MCF 10A (cell line): ENCODE data around the gene GCNT1. TPM values are rescaled to one million over a fixed set of nuclear protein-coding genes. Genes with fewer than 3 reads are reported as not detected.
"Not testable (repeated sequence)": the region's sequence is repeated elsewhere in the genome, so short reads cannot be mapped to it uniquely, and the experiment has no call there.

ENCODE experiments used
- BruUV-seq: library from RNA; stranded (reverse); fragments of 400-500 nt; replicated peaks from 2 replicates; lab custom pipeline; 2021; lab: Mats Ljungman, UMichigan
- CTCF ChIA-PET: fragments of 300-600 bp; sonication (Branson Sonifier 250); formaldehyde crosslinking; extraction: SDS; loops from one replicate; lab custom pipeline; 2021; ENCODE audit warnings: antibody characterized with exemption, inconsistent platforms; lab: Yijun Ruan, JAX
- POLR2A ChIA-PET: fragments of 300-600, 350-650 bp; sonication (Branson Sonifier 250); formaldehyde crosslinking; extraction: SDS; loops from one replicate; lab custom pipeline; 2020; ENCODE audit warnings: antibody characterized with exemption, inconsistent platforms; lab: Yijun Ruan, JAX
- DNase-seq: peaks from one replicate; pipeline ENCODE4 v3.0.0-alpha.2; 2018; ENCODE audit not compliant: unreplicated experiment
- H3K27ac Mint-ChIP-seq: one replicate; pipeline ENCODE4 v1.8.0; 2022; ENCODE audit warnings: mild to moderate bottlenecking, low read depth, mixed read lengths; ENCODE audit not compliant: unreplicated experiment
- H3K27me3 Mint-ChIP-seq: one replicate; pipeline ENCODE4 v1.8.0; 2022; ENCODE audit warnings: mixed read lengths; ENCODE audit not compliant: insufficient read depth, unreplicated experiment
- H3K36me3 Mint-ChIP-seq: one replicate; pipeline ENCODE4 v1.8.0; 2022; ENCODE audit warnings: mild to moderate bottlenecking, moderate library complexity, mixed read lengths; ENCODE audit not compliant: insufficient read depth, unreplicated experiment
- H3K4me1 Mint-ChIP-seq: one replicate; pipeline ENCODE4 v1.8.0; 2022; ENCODE audit warnings: mixed read lengths; ENCODE audit not compliant: insufficient read depth, unreplicated experiment
- H3K4me3 Mint-ChIP-seq: one replicate; pipeline ENCODE4 v1.8.0; 2022; ENCODE audit warnings: mild to moderate bottlenecking, moderate library complexity, mixed read lengths; ENCODE audit not compliant: unreplicated experiment
- H3K9me3 Mint-ChIP-seq: one replicate; pipeline ENCODE4 v1.8.0; 2022; ENCODE audit warnings: mixed read lengths; ENCODE audit not compliant: unreplicated experiment
- intact Hi-C: fragments of 100-400 bp; cut with micrococcal nuclease; formaldehyde crosslinking; loops from 2 replicates; pipeline ENCODE4 v1.14.1; 2022
- total RNA-seq: library from RNA; stranded (reverse); gene quantifications from 2 replicates; pipeline ENCODE4 v1.2.3, GENCODE V29; 2022
- TF ChIP-seq, protein P1 (sequence below): fragments of 200-600 bp; IDR thresholded peaks from one replicate; pipeline ENCODE4 v1.8.0; 2022; ENCODE audit warnings: antibody characterized with exemption, mild to moderate bottlenecking; ENCODE audit not compliant: unreplicated experiment

The GCNT1 gene
- total RNA-seq, 1 experiment from 2014 or later, result 11.5 TPM

DNA sequence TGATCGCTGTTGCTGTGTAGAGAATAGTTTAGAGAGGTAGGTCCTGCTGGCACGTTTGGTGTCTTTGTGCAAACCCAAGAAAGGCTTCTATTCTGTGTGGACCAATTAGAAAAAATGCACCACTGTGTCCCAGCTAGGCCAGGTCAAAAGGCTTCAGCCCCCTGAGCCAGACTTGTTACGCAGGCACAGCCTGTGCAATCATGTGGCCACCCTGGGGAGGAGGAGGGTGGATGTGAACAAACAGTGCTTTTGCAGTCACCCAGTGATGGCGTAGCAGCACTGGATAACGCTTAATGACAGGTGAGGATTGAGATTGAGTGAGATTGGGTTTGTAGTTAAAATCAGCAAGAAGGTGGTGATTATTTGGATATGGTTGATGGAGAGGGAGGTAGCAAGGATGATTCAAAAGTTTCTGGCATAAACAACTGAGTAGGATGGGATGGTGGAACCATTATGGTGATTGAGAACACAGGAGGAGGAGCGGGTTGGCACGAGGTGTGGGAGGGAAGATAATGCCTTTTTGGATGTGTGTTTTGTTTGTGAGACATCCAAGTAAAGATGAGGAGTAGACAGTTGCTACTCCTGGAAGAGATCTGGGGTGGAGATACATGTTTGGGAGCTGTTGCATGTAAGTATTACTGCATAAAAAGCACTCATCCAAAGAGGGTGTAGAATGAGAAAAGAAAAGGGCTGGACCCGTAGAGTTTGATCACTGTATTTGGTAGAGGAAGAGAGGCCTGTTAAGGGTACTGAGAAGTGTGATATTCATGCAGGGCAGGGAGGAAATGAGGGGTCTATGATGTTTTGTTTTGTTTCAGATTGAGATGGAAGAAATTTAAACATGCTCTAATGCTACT is 6.7 kb downstream of the GCNT1 start:
- Mint-ChIP-seq H3K9me3 (no peaks in the 10 kb centered on the region), H3K27me3 (no peaks in the 10 kb centered on the region), H3K36me3 (peaks cover 20% of the 10 kb centered on the region), H3K27ac (peak overlapping the region; percentile 21), H3K4me1 (peaks cover 12% of the 10 kb centered on the region), H3K4me3 (no peak overlapping the region)
- no TSS peak for BruUV-seq
- TF ChIP-seq, protein P1, sequence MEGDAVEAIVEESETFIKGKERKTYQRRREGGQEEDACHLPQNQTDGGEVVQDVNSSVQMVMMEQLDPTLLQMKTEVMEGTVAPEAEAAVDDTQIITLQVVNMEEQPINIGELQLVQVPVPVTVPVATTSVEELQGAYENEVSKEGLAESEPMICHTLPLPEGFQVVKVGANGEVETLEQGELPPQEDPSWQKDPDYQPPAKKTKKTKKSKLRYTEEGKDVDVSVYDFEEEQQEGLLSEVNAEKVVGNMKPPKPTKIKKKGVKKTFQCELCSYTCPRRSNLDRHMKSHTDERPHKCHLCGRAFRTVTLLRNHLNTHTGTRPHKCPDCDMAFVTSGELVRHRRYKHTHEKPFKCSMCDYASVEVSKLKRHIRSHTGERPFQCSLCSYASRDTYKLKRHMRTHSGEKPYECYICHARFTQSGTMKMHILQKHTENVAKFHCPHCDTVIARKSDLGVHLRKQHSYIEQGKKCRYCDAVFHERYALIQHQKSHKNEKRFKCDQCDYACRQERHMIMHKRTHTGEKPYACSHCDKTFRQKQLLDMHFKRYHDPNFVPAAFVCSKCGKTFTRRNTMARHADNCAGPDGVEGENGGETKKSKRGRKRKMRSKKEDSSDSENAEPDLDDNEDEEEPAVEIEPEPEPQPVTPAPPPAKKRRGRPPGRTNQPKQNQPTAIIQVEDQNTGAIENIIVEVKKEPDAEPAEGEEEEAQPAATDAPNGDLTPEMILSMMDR, result no peak
- intact Hi-C loops, result no loop called here
- ChIA-PET CTCF (no interaction called here), POLR2A (no interaction called here)
- no peak for DNase-seq

GRCh38 chr9:76466299-76466605 is 7.3 kb downstream of the GCNT1 start:
- no peak for DNase-seq
- intact Hi-C loops, result no loop called here
- ChIA-PET POLR2A (no interaction called here), CTCF (interaction anchor here (0.5 kb wide), 1 partner anchor 1805 kb away, joined by 3 read pairs; no protein-coding TSS in a partner anchor)
- peaks cover 14% of the 10 kb centered on the region for H3K36me3 Mint-ChIP-seq
- peak overlapping the region; percentile 21 for H3K27ac Mint-ChIP-seq
- H3K4me3 Mint-ChIP-seq, result no peak overlapping the region
- TF ChIP-seq, protein P1, result no peak
- H3K27me3 Mint-ChIP-seq, result no peaks in the 10 kb centered on the region
- H3K9me3 Mint-ChIP-seq, result no peaks in the 10 kb centered on the region
- H3K4me1 Mint-ChIP-seq, result peaks cover 12% of the 10 kb centered on the region
- no TSS peak for BruUV-seq

DNA sequence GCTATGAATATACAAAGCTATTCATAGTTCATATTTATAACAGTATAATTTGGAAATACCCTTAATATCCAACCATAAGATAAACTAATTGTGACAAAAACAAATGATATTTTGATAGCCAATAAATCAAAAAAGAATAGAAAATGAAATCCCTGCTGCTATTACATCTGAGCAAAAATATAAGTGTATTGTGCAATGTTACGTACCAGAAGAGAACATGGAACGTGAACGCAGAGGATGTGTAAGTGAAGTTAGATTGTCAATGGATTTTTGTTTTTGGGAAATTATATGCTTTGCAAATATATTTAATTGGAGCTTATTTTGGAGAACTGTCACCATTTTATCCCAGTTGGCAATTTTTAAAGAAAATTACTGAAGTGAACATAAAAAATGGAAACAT is 15.4 kb downstream of the GCNT1 start:
- no TSS peak for BruUV-seq
- Mint-ChIP-seq H3K4me3 (no peak overlapping the region), H3K4me1 (no peaks in the 10 kb centered on the region), H3K27ac (no peak overlapping the region), H3K36me3 (peaks cover 18% of the 10 kb centered on the region), H3K27me3 (no peaks in the 10 kb centered on the region), H3K9me3 (no peaks in the 10 kb centered on the region)
- intact Hi-C loops, result no loop called here
- ChIA-PET CTCF (interaction anchor here (0.6 to 1.4 kb wide), 3 partner anchors 17 to 164 kb away, joined by 3 read pairs; no protein-coding TSS in a partner anchor), POLR2A (interaction anchor here (0.8 to 1.6 kb wide), 2 partner anchors 12 to 15 kb away, joined by 3 to 4 read pairs; no protein-coding TSS in a partner anchor)
- no peak for DNase-seq
- TF ChIP-seq, protein P1, result no peak

GRCh38 chr9:76475686-76476085 is 16.7 kb downstream of the GCNT1 start:
- Mint-ChIP-seq H3K9me3 (no peaks in the 10 kb centered on the region), H3K27ac (no peak overlapping the region), H3K4me3 (no peak overlapping the region), H3K27me3 (no peaks in the 10 kb centered on the region), H3K4me1 (no peaks in the 10 kb centered on the region), H3K36me3 (peaks cover 18% of the 10 kb centered on the region)
- no peak for DNase-seq
- ChIA-PET CTCF (no interaction called here), POLR2A (interaction anchor here (1.6 kb wide), 1 partner anchor 13 kb away, joined by 4 read pairs; no protein-coding TSS in a partner anchor)
- intact Hi-C loops, result no loop called here
- TF ChIP-seq, protein P1, result no peak
- BruUV-seq, result no TSS peak

GRCh38 chr9:76477818-76478217 is 18.8 kb downstream of the GCNT1 start:
- CTCF ChIA-PET, result interaction anchor here (0.6 to 1.3 kb wide), 2 partner anchors 21 to 181 kb away, joined by 3 to 6 read pairs; no protein-coding TSS in a partner anchor
- POLR2A ChIA-PET, H3K4me1 Mint-ChIP-seq: not testable (repeated sequence)

More at GRCh38 chr9:76477818-76478217, 18.8 kb downstream of the GCNT1 start:
- H3K27me3 Mint-ChIP-seq, BruUV-seq, H3K4me3 Mint-ChIP-seq, H3K27ac Mint-ChIP-seq, intact Hi-C loops, DNase-seq, H3K9me3 Mint-ChIP-seq: not testable (repeated sequence)
- peaks cover 13% of the 10 kb centered on the region for H3K36me3 Mint-ChIP-seq
